Measurements from ENCODE around the gene KNCN. TPM values are rescaled to one million over a fixed set of nuclear protein-coding genes. Genes with fewer than 3 reads are reported as not detected.

Gene KNCN
- total RNA-seq, 1 experiment from 2014 or later: not detected

DNA sequence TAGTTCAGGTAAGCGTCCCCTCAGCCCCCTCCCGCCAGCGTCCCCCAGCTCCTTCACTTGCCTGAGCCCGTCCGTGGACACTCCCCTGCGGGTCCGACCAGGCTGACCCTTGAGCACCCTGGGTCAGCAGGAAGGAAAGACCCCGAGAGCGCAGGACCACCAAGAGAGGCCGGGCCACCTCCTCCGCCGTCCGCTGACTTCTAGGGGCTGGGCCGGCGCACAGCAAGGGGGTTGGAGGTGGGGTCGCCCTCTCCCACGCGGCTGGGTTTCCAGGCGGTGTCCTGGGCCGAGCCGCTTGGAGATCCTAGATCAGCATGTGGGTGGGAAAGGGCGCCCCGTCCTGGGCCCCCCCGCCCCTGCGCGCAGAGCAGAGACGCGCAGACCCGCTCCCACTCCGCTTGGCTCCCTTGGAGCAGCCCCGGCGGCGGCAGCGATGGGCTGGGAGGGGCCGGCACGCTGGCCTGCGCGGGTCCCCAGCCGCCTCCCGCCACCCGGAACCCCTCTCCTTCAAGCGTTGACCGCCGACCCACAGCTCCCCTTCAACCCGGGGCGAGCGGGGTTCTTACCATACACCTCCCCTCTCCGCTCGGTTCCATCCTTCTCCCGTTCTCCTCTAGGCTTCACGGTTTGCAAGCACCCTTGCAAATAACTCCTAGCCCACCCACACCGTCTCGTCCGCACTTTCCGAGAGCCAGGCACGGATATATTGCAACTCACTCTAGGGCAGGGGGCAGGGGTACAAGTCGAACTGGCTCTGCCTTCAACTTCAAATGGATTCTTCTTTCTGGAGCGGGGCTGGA lies 7.5 kb downstream of the KNCN start:
- peak; percentile 87 for DNase-seq
- H3K4me3 ChIP-seq (ENCODE audit: insufficient read depth, low read depth, low read length): peak overlapping the region; percentile 39
- no peaks in the 10 kb centered on the region for H3K36me3 ChIP-seq (replicated peaks; ENCODE audit: control insufficient read depth, insufficient read depth, low read length)
- H3K27me3 ChIP-seq (ENCODE audit: control insufficient read depth, insufficient read depth, low read length): peaks cover 69% of the 10 kb centered on the region

DNA sequence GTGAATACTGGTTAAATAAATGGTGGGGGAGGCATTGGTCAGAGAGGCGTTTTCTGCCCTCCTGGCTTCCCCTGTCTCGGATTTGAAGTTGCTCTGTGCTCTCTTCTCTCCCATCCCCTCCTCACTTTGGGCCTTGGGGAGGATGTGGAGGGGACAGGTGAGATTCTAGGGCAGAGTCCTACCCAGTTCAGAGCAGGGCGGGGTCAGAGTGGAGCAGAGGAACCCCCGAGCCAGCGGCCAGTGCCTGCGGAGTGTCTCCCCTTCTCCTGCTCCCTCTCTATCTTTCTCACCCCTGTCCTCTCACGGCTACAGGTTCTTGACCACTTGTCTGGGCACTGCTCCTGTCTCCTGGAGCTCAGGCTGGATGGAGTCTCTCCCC lies 8.1 kb downstream of the KNCN start:
- DNase-seq: peak; percentile 73
- Histone ChIP-seq H3K4me3 (ENCODE audit: insufficient read depth, low read depth, low read length) (peak overlapping the region; percentile 39), H3K27me3 (ENCODE audit: control insufficient read depth, insufficient read depth, low read length) (peaks cover 72% of the 10 kb centered on the region), H3K36me3 (replicated peaks; ENCODE audit: control insufficient read depth, insufficient read depth, low read length) (no peaks in the 10 kb centered on the region)

DNA sequence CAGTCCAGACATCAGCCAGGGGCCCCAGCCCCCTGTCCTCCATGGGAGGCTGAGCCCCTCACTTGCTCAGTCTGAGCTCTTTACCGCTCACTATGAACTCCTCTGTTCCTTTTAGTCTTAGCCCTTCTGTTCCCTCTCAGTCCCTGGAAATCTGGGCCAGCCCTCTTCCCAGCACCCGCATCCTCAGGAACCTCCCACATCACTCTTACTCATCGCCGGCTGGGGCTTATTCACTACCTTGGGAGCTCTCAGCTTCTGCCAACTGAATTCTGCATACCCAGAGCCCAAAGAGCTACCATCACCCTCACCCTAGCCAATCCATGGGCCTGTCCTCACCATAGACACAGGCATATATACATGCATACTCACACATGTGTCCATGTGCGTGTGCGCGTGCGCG lies 11.5 kb downstream of the KNCN start:
- no peaks in the 10 kb centered on the region for H3K36me3 ChIP-seq (replicated peaks; ENCODE audit: control insufficient read depth, insufficient read depth, low read length)
- H3K4me3 ChIP-seq (ENCODE audit: insufficient read depth, low read depth, low read length): no peak overlapping the region
- DNase-seq: no peak
- H3K27me3 ChIP-seq (ENCODE audit: control insufficient read depth, insufficient read depth, low read length): peaks cover 72% of the 10 kb centered on the region

DNA sequence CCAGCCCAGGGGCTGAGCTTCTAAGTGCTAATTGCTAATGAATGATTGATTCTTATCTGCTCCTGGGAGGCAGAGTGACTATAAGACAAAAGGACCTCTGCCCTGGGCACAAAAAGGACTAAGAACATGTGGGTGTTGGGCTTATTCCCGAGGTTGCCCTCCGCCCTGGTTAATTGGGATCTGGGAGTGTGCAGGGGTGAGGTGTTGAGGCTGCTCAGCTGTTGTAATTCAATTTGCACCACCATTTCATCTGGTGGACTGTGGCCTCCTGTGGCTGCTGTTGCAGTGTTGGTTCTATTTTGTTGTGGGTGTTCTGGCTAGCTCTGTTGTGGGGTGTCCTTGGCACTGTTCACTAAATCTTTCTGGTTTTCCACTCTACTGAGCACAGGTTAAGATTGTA lies 13.3 kb downstream of the KNCN start:
- Histone ChIP-seq H3K27me3 (ENCODE audit: control insufficient read depth, insufficient read depth, low read length) (peaks cover 72% of the 10 kb centered on the region), H3K4me3 (ENCODE audit: insufficient read depth, low read depth, low read length) (no peak overlapping the region), H3K36me3 (replicated peaks; ENCODE audit: control insufficient read depth, insufficient read depth, low read length) (no peaks in the 10 kb centered on the region)
- no peak for DNase-seq

DNA sequence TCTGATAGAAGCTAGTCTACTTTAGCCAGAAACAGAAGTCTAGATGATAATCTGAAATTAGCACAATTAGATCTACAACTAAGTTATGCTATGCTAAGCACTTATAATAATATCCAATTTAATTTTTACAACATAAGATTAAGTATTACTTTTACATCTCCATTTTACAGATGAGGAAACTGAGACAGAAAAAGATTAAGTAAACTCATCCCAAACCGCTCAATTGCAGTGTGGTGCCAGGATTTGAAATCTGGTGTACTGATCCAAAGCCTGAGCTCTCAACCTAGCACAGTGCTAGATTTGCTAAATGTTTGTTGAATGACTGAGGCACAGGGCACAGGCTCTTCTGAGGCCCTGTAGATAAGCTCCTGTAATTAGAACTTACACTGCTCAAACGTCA lies 13.8 kb downstream of the KNCN start:
- Histone ChIP-seq H3K27me3 (ENCODE audit: control insufficient read depth, insufficient read depth, low read length) (peaks cover 71% of the 10 kb centered on the region), H3K4me3 (ENCODE audit: insufficient read depth, low read depth, low read length) (no peak overlapping the region)

DNA sequence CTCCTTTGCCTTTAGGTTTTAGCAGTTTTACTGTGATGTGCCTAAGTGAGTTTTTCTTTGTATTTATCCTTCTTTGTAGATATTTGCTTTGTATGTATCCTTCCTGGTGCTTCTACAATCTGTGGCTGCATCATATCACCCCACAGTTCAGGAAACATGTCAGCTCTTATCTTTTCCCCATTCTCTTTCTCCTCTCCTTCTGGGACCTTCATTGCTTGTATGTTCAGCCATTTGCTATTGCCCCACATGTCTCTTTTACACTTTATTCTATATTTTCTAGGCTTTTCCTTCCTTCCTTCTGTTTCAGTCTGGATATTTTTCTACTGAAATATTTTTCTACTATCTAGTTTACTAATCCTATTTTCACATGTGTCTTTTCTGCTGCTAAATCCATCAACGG lies 14.9 kb downstream of the KNCN start:
- Histone ChIP-seq H3K27me3 (ENCODE audit: control insufficient read depth, insufficient read depth, low read length) (peaks cover 73% of the 10 kb centered on the region), H3K36me3 (replicated peaks; ENCODE audit: control insufficient read depth, insufficient read depth, low read length) (no peaks in the 10 kb centered on the region), H3K4me3 (ENCODE audit: insufficient read depth, low read depth, low read length) (no peak overlapping the region)
- no peak for DNase-seq

More for the DNA sequence above, 13.8 kb downstream of the KNCN start:
- H3K36me3 ChIP-seq (replicated peaks; ENCODE audit: control insufficient read depth, insufficient read depth, low read length): no peaks in the 10 kb centered on the region
- DNase-seq: no peak

DNA sequence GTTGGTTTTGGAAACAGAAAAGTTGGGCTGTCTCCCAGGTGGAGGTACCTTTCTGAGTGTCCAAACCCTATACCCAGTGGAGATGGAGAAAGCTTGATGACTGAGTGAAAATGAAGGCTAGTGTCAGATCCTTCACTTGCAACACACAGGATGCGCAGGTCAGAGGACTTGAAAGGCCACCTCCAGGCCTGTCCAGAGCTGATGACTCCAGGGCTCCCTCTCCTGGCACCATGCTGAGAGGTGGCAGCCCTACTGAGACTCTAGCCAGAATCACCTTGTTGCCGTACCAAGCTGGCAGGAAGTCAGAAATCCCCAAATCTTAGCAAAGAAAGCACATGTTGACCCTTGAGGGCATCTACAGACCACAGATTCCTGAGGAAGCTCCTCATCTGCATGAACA lies 16.4 kb downstream of the KNCN start:
- no peak for DNase-seq
- Histone ChIP-seq H3K4me3 (ENCODE audit: insufficient read depth, low read depth, low read length) (no peak overlapping the region), H3K36me3 (replicated peaks; ENCODE audit: control insufficient read depth, insufficient read depth, low read length) (no peaks in the 10 kb centered on the region), H3K27me3 (ENCODE audit: control insufficient read depth, insufficient read depth, low read length) (peaks cover 75% of the 10 kb centered on the region)

DNA sequence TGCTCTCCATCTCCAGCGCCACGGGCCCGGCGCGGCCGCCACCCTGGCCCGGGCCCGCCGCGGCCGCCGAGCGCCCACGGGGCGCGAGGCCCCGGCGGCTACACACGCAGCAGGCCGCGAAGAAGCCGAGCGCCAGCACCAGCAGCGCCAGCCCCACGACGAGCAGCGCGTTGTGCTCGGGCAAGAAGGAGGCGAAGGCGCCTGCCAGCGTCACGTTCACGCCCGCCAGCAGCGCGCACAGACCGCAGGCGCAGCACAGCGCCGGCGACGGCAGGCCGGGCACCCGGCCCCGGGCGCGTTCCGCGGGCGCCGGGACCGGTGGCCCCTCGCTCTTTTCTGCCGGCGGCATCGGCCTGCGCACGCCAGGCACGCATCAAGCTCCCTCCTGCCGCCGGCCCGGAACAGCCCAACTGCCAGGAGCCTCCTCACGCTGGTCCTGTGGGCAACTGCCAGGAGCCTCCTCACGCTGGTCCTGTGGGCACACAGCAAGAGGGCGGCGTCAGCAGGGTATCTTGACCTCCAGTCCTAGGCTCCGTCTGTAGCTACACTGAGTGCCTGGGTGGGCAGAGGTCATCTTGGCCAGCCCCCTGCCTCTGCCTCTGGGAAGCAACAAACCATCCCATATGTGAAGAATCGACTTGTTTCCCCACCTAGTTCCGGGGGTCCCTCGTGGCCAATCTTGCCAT lies 18.1 kb downstream of the KNCN start:
- peak; percentile 92 for DNase-seq
- Histone ChIP-seq H3K36me3 (replicated peaks; ENCODE audit: control insufficient read depth, insufficient read depth, low read length) (no peaks in the 10 kb centered on the region), H3K4me3 (ENCODE audit: insufficient read depth, low read depth, low read length) (peak overlapping the region; percentile 41), H3K27me3 (ENCODE audit: control insufficient read depth, insufficient read depth, low read length) (peaks cover 81% of the 10 kb centered on the region)

DNA sequence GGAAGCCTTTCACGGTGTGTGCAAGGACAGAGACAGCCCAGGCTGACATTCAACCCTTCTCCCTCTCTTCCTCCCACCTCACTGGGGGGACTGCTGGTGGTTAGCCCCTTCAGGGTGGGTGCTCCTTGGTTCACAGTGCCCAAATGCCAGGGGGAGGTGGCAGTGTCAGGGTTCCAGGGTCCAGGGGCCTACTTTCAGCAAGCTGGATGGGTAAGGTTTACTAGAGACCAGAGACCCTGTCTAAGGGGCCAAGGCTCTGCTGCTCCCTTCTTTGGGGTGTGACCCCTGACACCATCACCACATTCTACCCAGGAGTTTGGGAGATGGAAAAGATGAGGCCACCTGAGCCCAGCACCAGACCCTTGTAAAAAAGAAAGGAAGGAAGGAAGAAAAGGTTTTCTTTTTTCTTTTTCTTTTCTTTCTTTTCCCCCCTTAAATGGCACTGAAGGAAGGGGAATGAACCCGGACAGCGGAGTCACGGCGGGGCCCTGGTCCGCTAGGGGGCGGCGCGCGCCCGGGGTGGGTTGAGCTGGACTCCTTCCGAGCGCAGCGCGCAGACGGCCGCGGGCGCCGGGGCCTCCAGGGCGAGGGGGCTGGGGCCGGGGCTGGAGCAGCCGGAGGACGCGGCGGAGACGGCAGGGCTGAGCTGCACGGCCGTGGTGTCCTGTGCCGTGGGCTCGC lies 18.8 kb downstream of the KNCN start:
- Histone ChIP-seq H3K27me3 (ENCODE audit: control insufficient read depth, insufficient read depth, low read length) (peaks cover 78% of the 10 kb centered on the region), H3K36me3 (replicated peaks; ENCODE audit: control insufficient read depth, insufficient read depth, low read length) (no peaks in the 10 kb centered on the region), H3K4me3 (ENCODE audit: insufficient read depth, low read depth, low read length) (peak overlapping the region; percentile 41)
- DNase-seq: peak; percentile 98

DNA sequence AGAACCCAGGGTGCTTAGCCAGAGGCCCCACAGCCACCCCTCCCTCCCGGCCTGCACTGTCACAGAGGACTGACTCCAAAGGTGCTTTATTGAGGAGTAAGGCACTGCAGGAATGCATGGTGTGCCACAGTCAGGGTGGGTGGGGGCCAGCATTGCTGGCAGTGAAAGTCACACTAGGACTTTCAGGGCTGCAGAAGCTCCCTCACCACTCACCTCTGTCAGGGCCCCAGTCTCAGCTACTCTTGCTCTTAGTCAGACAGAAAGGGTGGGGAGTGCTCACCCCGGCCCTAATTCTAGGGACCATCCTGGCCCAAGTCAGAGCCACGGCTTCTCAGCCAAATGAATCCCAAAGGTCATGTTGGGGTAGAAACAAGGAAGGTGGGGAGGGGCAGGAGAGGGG lies 19.4 kb downstream of the KNCN start:
- Histone ChIP-seq H3K27me3 (ENCODE audit: control insufficient read depth, insufficient read depth, low read length) (peaks cover 80% of the 10 kb centered on the region), H3K4me3 (ENCODE audit: insufficient read depth, low read depth, low read length) (no peak overlapping the region), H3K36me3 (replicated peaks; ENCODE audit: control insufficient read depth, insufficient read depth, low read length) (no peaks in the 10 kb centered on the region)
- no peak for DNase-seq

DNA sequence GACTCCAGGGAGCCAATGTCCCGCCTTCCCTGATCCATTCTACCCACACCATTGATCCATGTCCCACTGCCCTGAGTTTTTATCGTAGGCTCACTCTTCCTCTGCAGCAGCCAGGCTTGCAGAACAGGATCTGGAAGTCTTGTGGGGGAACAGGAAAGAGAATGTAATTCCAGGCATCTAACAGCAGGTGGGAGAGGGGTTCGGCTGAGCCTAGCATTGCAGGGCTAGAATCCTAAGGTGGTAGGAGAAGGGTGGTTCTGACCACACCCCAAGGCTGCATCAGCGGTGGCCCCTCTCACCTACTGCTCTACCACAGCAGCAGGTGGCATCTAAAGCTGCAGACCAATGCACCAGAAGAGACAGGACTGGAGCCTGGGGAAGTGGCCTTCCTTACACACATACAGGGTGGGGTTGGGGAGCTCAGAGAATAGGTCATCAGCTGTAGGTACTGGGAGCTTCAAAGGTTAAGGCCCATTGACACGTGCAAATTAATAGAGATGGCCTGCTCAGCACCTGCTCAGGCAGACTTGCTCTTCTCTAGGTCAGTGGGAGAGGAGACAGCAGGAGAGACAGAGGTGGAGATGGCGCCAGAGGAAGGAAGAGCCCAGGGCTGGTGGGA lies 20.5 kb downstream of the KNCN start:
- H3K4me3 ChIP-seq (ENCODE audit: insufficient read depth, low read depth, low read length): no peak overlapping the region
- H3K27me3 ChIP-seq (ENCODE audit: control insufficient read depth, insufficient read depth, low read length): peaks cover 87% of the 10 kb centered on the region
- H3K36me3 ChIP-seq (replicated peaks; ENCODE audit: control insufficient read depth, insufficient read depth, low read length): no peaks in the 10 kb centered on the region
- peak; percentile 74 for DNase-seq

DNA sequence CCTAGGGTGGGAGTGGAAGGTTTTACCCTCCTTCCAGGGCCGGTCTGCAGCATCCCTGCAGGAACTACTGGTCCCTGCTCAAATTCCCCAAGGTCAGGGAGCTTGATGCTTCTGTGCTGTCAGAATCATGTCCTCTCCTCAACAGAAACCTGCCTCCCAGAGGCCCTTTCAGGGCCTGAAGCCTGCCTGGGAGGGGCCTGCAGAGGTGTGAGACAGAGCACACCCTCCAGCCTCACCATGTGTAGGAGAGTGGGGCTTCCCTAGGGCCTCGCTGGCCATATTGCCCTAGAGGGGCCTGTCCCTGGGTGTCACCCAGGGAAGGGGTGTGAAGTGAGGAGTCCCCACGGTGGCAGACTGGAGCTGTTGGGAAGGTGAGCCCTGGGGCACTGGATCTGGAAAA lies 21.1 kb downstream of the KNCN start:
- Histone ChIP-seq H3K27me3 (ENCODE audit: control insufficient read depth, insufficient read depth, low read length) (peaks cover 87% of the 10 kb centered on the region), H3K36me3 (replicated peaks; ENCODE audit: control insufficient read depth, insufficient read depth, low read length) (no peaks in the 10 kb centered on the region), H3K4me3 (ENCODE audit: insufficient read depth, low read depth, low read length) (no peak overlapping the region)
- no peak for DNase-seq

DNA sequence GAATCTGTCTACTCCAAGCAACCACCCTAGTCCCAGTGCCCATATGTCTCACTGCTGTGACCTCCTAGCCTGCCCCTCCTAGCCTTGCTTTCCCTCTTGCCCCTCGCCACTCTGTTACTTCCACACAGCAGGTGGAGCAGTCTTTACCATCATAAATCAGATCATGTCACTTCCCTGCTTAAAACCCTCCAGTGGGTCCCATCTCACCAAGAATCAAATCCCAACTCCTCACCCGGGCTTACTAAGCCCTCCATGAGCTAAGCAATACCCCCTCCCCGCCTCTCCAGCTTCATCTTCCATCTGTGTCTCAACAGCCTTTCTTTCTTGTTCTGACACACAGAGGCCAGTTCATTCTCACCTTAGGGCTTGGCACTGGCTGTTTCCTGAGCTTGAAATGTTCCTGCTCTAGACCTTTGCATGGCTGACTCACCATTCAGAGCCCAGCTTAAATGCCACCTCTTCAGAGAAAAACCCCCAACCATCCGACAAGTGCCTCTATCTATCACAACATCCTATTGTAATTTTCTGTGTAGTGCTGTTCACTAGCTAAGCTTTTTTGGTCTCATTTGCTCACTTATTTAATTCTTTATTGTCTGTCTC lies 22.3 kb downstream of the KNCN start:
- H3K27me3 ChIP-seq (ENCODE audit: control insufficient read depth, insufficient read depth, low read length): peaks cover 87% of the 10 kb centered on the region
- no peak overlapping the region for H3K4me3 ChIP-seq (ENCODE audit: insufficient read depth, low read depth, low read length)
- DNase-seq: no peak
- H3K36me3 ChIP-seq (replicated peaks; ENCODE audit: control insufficient read depth, insufficient read depth, low read length): no peaks in the 10 kb centered on the region

DNA sequence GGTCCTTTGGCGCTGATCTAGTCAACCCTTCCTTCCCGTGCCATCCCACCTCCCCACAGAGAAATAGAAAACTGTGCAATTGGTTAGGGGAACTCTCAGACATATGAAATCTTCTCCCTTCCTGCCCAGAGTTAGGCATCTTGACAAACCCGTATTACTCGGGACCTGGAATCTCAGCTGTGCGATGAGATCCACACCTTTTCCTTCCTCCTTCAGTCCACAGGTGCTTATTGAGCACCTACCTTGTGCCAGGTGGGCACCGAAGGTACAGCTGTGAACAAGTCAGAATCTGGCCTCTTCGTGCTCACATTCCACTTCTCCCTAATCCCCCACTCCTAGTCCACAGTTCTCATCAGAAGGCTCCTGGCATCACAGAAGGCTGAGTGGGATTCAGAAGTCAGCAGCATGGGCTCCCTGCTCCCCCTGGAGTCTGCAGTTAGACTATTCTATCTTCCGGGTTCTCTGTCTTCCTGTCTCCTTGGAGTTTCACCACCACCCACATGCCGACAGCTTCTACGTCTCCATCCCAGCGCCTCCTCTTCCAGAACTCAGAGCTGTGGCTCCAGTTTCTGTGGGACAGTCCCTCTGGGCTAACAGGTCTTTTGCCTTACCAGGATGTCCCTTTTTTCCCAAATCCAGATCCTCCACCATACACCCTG lies 23.0 kb downstream of the KNCN start:
- Histone ChIP-seq H3K4me3 (ENCODE audit: insufficient read depth, low read depth, low read length) (no peak overlapping the region), H3K27me3 (ENCODE audit: control insufficient read depth, insufficient read depth, low read length) (peaks cover 83% of the 10 kb centered on the region), H3K36me3 (replicated peaks; ENCODE audit: control insufficient read depth, insufficient read depth, low read length) (no peaks in the 10 kb centered on the region)
- DNase-seq: peak; percentile 80

All from H7 (cell line).